GM18951 (cell line): ENCODE results near the gene P4HA2.

ENCODE experiments used
- POLR2A ChIP-seq: IDR thresholded peaks from 4 replicates; pipeline ENCODE4 v1.6.1; 2011; ENCODE audit warnings: mild to moderate bottlenecking; ENCODE audit not compliant: insufficient read length, insufficient read depth; ENCODE audit errors: extremely low read depth
- in situ Hi-C: fragments of 300-500 bp; cut with MboI; formaldehyde crosslinking; loops from one replicate; pipeline ENCODE4 v1.12.0; 2022; ENCODE audit warnings: low sequenced_read_pairs, mixed read lengths, inconsistent platforms; ENCODE audit not compliant: unreplicated experiment

P4HA2 gene

GRCh38 chr5:132260714-132261551 lies 33.3 kb upstream of the P4HA2 start:
- no peak for TF ChIP-seq POLR2A
- in situ Hi-C loops, result no loop called here

- TF ChIP-seq POLR2A, result no peak
- in situ Hi-C loops, result no loop called here
These were observed 32.4 kb upstream of the P4HA2 start for GRCh38 chr5:132260051-132260450.

- TF ChIP-seq POLR2A, result no peak
- in situ Hi-C loops, result no loop called here
These were observed 31.6 kb upstream of the P4HA2 start for GRCh38 chr5:132259069-132259851.

DNA sequence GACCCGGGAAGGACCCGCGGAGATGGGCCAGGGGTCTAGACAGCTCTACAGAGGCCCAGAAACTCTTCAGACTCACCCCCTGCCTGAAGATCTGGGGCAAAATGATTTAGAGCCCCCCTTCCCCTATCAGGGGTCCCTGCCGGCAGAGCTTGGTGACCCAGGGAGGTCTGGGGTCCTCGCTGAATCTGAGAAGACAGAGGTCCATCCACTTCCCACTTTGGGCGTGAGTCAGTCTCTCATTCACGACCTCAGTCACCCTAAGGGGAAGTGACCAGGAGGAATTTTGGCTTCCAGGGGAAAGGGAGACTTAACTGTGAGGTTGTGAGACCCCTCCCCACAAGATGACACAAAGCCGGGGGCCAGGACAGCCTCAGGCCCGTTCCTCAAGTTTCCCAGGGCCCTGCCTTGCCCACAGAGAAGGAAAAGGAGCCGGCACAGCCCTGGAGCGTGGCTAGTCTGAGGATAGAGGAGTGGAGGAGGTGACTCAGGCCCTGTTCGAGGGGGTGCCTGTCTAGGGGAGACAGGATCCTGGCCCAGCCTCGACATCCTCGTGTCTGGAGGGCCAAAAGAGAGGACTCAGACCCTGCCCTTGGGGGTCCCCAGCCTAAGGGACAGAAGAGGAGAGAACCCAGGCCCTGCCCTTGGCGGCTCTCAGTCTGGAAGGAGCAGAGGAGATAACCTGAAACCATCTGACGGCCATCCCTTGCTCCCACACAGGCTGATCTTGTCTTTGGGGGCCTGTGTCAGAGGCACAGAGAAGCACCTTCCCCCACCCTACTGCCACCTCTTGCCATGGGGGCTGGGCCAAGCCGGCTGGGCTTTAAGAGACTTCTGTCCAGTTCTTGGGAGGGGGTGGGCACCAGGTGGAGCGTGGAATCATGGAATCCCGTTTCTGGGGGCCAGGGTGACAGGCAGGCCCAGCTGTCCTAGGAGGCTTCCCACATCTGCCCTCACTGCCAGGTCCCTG lies 30.7 kb upstream of the P4HA2 start:
- in situ Hi-C loops, result no loop called here

GRCh38 chr5:132257131-132258101 lies 29.8 kb upstream of the P4HA2 start, which contains the start of gene PDLIM4:
TSS of gene PDLIM4 (plus strand) at chr5:132257696. CDS start at chr5:132257735, 39 bp downstream.
- in situ Hi-C loops, result no loop called here
- TF ChIP-seq POLR2A, result no peak

More for the DNA sequence above, 30.7 kb upstream of the P4HA2 start:
- no peak for TF ChIP-seq POLR2A

DNA sequence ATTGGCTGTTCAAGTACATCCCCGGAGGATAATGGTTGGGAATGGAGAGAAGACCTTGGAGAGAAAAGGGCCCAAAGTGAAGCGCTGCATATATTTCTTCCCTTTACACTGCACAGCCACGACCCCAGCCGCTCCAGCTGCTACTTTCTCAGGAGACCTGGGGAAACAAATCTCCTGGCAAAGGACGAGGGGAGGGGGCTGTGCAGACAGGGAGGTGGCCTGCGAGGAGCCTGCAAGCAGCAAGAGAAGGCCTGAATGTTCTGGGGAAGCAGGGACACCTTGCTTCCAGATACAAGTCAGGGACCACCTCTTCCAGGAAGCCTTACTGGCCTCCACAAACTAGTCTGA lies 29.1 kb upstream of the P4HA2 start:
- TF ChIP-seq POLR2A, result no peak
- in situ Hi-C loops, result no loop called here

DNA sequence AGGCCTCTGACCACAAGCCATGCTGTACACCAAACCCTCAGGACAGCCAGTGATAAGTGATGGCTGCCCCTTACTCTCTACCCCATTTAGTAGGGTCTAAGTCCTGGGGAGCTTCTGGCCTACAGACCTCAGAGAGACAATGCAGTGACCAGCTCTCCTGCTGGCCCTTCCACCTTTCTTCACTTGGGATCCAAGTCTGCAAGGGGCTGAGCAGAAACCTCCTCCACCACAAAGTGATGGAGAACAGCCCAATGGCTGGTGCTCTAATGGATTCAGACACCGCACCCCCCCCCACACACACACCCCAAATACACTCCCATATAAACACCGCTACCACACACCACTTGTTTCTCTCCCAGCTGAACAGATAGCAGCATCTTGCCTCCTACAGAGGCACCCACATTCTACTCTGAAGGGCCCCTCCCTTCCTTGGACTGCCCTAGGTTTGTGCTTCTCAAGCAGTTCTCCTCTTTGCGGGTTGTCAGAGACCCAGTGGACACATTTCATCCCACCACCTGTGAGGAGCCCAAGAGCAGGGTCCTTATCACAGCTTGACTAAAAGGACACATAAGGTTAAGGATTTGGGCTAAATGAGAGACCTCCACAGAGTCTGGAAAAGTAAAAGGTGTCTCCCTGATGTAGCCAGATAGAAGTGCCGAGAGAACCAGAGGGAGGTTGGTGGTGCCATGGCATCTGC lies 28.6 kb upstream of the P4HA2 start:
- in situ Hi-C loops, result no loop called here
- no peak for TF ChIP-seq POLR2A

GRCh38 chr5:132254321-132254977 lies 26.8 kb upstream of the P4HA2 start:
- in situ Hi-C loops, result no loop called here
- TF ChIP-seq POLR2A, result no peak

GRCh38 chr5:132253452-132254320 lies 26.0 kb upstream of the P4HA2 start:
- in situ Hi-C loops, result no loop called here
- TF ChIP-seq POLR2A, result no peak

GRCh38 chr5:132253008-132253441 lies 25.4 kb upstream of the P4HA2 start:
- in situ Hi-C loops, result no loop called here

More at GRCh38 chr5:132253008-132253441, 25.4 kb upstream of the P4HA2 start:
- no peak for TF ChIP-seq POLR2A
